ENCODE data around the gene ZNF441. TPM values are rescaled to one million over a fixed set of nuclear protein-coding genes. Genes with fewer than 3 reads are reported as not detected.
A peak's percentile ranks its signal among the peaks of the same experiment; 100 is the strongest.

The ZNF441 gene
- 4.9 TPM for polyA plus RNA-seq (2013, experiment 1 of 2)
- 4.9 TPM for polyA plus RNA-seq (2013, experiment 2 of 2)

GRCh38 chr19:11766597-11767591 is at the start of gene ZNF441:
TSS of gene ZNF441 (plus strand) at chr19:11767000. CDS start at chr19:11767194, 194 bp downstream.
- 3 to 4% methylated on average over 41 to 57 of the region's 61 CpGs for WGBS, 2 experiments (ENCODE audit: insufficient coverage in 2 of 2)
- Histone ChIP-seq H3K4me1 (ENCODE audit: control insufficient read depth, insufficient read depth, low read length, poor library complexity, severe bottlenecking) (peaks cover 4% of the 10 kb centered on the region), H3K9me3 (ENCODE audit: control insufficient read depth, low read length) (peaks cover 20% of the 10 kb centered on the region), H3K36me3 (ENCODE audit: control insufficient read depth, insufficient read depth, low read length) (no peaks in the 10 kb centered on the region), H3K27ac (ENCODE audit: low read depth, low read length, severe bottlenecking) (peak within 1 kb of the TSS; percentile 96), H3K4me3 (ENCODE audit: extremely low read depth, insufficient read depth, low read length, poor library complexity, severe bottlenecking) (peak within 1 kb of the TSS; percentile 68)

DNA sequence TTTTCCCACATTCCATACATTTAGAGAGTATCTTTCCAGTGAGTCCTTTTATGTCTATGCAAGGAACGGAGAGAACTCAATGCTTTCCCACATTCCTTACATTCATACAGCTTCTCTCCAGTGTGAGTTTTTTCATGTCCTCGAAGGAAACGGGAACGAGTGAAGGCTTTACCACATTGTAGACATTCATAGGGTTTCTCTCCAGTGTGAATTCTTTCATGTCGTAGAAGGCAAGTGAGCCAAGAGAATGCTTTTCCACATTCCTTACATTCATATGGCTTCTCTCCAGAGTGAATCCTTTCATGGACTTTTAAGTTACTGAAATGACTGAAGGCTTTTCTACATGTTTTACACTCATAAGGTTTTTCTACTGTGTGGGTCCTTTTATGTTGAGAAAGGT is 45.1 kb upstream of the ZNF441 start:
- Histone ChIP-seq H3K4me3 (ENCODE audit: extremely low read depth, insufficient read depth, low read length, poor library complexity, severe bottlenecking) (no peak overlapping the region), H3K36me3 (ENCODE audit: control insufficient read depth, insufficient read depth, low read length) (peaks cover 80% of the 10 kb centered on the region), H3K27ac (ENCODE audit: low read depth, low read length, severe bottlenecking) (no peak overlapping the region), H3K9me3 (ENCODE audit: control insufficient read depth, low read length) (peaks cover 63% of the 10 kb centered on the region), H3K4me1 (ENCODE audit: control insufficient read depth, insufficient read depth, low read length, poor library complexity, severe bottlenecking) (no peaks in the 10 kb centered on the region)
- 82 to 87% methylated on average over 5 of the region's 5 CpGs for WGBS, 2 experiments (ENCODE audit: insufficient coverage in 2 of 2)

DNA sequence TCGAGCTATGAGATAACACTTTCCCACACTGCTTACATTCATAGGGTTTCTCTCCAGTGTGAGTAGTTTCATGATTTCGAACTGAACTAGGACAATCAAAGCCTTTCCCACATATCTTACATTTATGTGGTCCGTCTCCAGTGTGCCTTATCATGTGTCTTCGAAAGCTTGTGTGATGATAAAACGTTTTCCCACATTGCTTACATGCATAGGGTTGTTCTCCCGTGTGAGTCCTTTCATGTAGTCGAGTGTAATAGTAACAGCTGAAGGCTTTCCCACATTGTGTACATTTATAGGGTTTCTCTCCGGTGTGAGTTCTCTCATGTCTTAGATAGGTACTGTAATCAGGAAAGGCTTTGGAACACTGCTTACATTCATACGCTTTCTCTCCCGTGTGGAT is 44.4 kb upstream of the ZNF441 start:
- Histone ChIP-seq H3K36me3 (ENCODE audit: control insufficient read depth, insufficient read depth, low read length) (peaks cover 87% of the 10 kb centered on the region), H3K27ac (ENCODE audit: low read depth, low read length, severe bottlenecking) (no peak overlapping the region), H3K4me1 (ENCODE audit: control insufficient read depth, insufficient read depth, low read length, poor library complexity, severe bottlenecking) (no peaks in the 10 kb centered on the region), H3K9me3 (ENCODE audit: control insufficient read depth, low read length) (peaks cover 63% of the 10 kb centered on the region), H3K4me3 (ENCODE audit: extremely low read depth, insufficient read depth, low read length, poor library complexity, severe bottlenecking) (no peak overlapping the region)
- WGBS, 2 experiments (ENCODE audit: insufficient coverage in 2 of 2) = 94% methylated on average over 8 of the region's 10 CpGs

DNA sequence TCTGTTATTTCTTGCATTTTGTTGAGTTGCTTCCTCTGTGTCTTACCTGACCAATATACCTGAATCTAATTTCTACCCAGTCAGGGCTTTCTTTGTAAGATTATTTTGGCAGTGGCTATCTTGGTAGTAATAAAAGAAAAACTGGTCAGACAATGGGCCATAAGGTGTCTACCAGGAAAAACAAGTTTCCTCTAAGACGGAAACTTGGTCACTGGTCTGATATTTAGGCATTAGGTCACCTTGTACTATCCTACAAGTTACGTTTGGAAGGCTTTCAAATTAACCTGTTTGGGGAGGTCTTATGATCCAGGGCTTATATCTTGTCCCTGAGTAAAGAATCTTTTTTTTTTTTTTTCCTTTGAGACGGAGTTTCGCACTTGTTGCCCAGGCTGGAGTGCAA is 37.2 kb upstream of the ZNF441 start:
- H3K4me1 ChIP-seq (ENCODE audit: control insufficient read depth, insufficient read depth, low read length, poor library complexity, severe bottlenecking) = peaks cover 4% of the 10 kb centered on the region
- H3K36me3 ChIP-seq (ENCODE audit: control insufficient read depth, insufficient read depth, low read length) = peaks cover 63% of the 10 kb centered on the region
- no peak overlapping the region for H3K4me3 ChIP-seq (ENCODE audit: extremely low read depth, insufficient read depth, low read length, poor library complexity, severe bottlenecking)
- no peak overlapping the region for H3K27ac ChIP-seq (ENCODE audit: low read depth, low read length, severe bottlenecking)
- peaks cover 10% of the 10 kb centered on the region for H3K9me3 ChIP-seq (ENCODE audit: control insufficient read depth, low read length)
- 91 to 100% methylated on average over 2 of the region's 4 CpGs for WGBS, 2 experiments (ENCODE audit: insufficient coverage in 2 of 2)

GRCh38 chr19:11735375-11735774 is 31.4 kb upstream of the ZNF441 start:
- H3K4me1 ChIP-seq (ENCODE audit: control insufficient read depth, insufficient read depth, low read length, poor library complexity, severe bottlenecking) = peaks cover 13% of the 10 kb centered on the region
- H3K36me3 ChIP-seq (ENCODE audit: control insufficient read depth, insufficient read depth, low read length) = peaks cover 22% of the 10 kb centered on the region
- 100% methylated on average over 1 of the region's 1 CpG; no CpG with 5 or more reads in 1 of the 2 experiments for WGBS, 2 experiments (ENCODE audit: insufficient coverage in 2 of 2)
- H3K27ac ChIP-seq (ENCODE audit: low read depth, low read length, severe bottlenecking) = no peak overlapping the region
- no peak overlapping the region for H3K4me3 ChIP-seq (ENCODE audit: extremely low read depth, insufficient read depth, low read length, poor library complexity, severe bottlenecking)
- no peaks in the 10 kb centered on the region for H3K9me3 ChIP-seq (ENCODE audit: control insufficient read depth, low read length)

GRCh38 chr19:11736696-11737095 is 30.1 kb upstream of the ZNF441 start:
- Histone ChIP-seq H3K4me3 (ENCODE audit: extremely low read depth, insufficient read depth, low read length, poor library complexity, severe bottlenecking) (no peak overlapping the region), H3K27ac (ENCODE audit: low read depth, low read length, severe bottlenecking) (no peak overlapping the region), H3K9me3 (ENCODE audit: control insufficient read depth, low read length) (no peaks in the 10 kb centered on the region), H3K4me1 (ENCODE audit: control insufficient read depth, insufficient read depth, low read length, poor library complexity, severe bottlenecking) (peaks cover 13% of the 10 kb centered on the region), H3K36me3 (ENCODE audit: control insufficient read depth, insufficient read depth, low read length) (peaks cover 17% of the 10 kb centered on the region)
- 60% methylated on average over 1 of the region's 2 CpGs; no CpG with 5 or more reads in 1 of the 2 experiments for WGBS, 2 experiments (ENCODE audit: insufficient coverage in 2 of 2)

DNA sequence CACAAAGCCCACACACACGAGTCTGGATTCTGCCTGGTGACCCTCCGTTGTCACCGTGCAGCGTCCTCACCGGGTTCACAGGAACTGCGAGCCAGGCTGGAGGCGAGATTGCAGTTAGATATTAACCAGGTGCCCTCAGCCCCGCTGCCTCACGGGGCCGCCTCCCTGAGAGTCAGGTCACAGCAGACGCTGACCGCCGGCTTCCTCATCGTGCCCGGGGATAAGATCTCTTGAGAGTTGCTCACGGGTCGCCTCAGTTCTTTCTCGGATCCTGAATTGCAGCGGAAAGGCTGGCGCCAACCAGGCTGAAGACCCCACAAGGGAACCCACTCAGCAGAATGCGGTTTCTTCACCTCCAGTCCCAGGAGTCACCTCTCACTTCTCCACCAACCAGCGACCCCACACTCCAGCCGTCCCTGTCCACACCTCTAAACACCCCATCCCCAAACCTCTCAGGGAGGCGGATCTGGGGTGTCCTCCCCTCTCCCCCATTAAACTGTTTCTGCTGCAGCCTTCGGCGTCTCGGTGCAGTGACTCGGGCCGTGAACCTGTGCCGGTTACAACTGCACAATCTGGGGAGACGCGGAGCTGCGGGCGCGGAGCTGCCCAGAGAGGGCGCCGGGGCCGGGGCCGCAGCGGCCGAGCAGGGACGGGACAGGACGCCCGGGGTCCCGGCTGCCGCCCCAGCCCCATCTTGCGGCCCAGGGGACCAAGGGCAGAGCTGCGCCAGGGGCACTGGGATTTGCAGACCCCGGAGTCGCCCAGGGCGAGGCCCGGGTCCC is 28.6 kb upstream of the ZNF441 start:
- Histone ChIP-seq H3K9me3 (ENCODE audit: control insufficient read depth, low read length) (no peaks in the 10 kb centered on the region), H3K27ac (ENCODE audit: low read depth, low read length, severe bottlenecking) (peak overlapping the region; percentile 91), H3K4me1 (ENCODE audit: control insufficient read depth, insufficient read depth, low read length, poor library complexity, severe bottlenecking) (peaks cover 9% of the 10 kb centered on the region), H3K36me3 (ENCODE audit: control insufficient read depth, insufficient read depth, low read length) (peaks cover 11% of the 10 kb centered on the region), H3K4me3 (ENCODE audit: extremely low read depth, insufficient read depth, low read length, poor library complexity, severe bottlenecking) (peak overlapping the region; percentile 77)
- WGBS, 2 experiments (ENCODE audit: insufficient coverage in 2 of 2) = 0 to 1% methylated on average over 39 to 52 of the region's 52 CpGs

DNA sequence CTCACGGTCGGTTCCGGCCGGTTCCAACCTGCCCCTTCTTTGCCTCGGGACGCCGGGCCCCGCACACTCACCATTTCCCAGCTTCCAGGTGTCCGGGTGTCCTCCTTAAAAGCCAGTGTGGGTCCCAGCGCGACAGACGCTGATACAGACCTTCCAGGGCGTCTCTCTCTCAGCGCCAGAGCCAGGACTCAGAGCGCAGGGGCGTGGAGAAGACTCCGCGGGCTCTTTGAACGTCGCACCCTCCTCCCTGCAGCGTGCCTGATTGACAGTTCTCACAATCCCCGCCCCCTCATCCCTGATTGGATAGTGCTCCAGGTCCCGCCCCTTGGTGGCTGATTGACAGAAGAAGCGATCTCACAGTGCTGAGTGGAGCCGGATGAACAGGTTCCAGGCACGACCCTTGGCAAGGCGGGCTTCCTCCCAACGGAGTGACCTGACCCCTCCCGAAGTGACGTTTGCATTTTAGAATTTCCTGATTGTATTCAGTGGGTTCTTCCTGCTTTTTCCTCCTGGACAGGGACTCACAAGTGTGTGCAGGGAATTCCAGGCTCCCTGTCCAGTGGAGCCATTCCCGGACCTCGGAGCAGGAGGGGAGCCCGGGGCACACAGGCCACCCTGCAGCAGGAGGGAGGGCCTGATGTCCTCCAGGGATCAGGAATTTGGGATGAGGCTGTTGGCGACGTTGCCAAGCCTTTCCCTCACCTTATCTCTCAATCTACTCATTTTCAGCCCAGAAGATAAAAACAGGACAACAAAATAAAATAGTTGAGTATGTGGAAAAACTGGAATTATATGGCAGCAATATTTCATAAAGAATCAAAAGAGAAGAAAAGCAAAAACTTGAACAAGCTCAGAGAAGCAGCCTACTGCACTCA is 27.8 kb upstream of the ZNF441 start, which contains the start of gene ZNF823:
TSS of gene ZNF823 (minus strand) at position 201 of the 875 bp plus-strand sequence. CDS start at position 74, 127 bp downstream.
- Histone ChIP-seq H3K4me1 (ENCODE audit: control insufficient read depth, insufficient read depth, low read length, poor library complexity, severe bottlenecking) (peaks cover 9% of the 10 kb centered on the region), H3K9me3 (ENCODE audit: control insufficient read depth, low read length) (no peaks in the 10 kb centered on the region), H3K4me3 (ENCODE audit: extremely low read depth, insufficient read depth, low read length, poor library complexity, severe bottlenecking) (peak within 1 kb of the TSS; percentile 77), H3K27ac (ENCODE audit: low read depth, low read length, severe bottlenecking) (peak within 1 kb of the TSS; percentile 91), H3K36me3 (ENCODE audit: control insufficient read depth, insufficient read depth, low read length) (peaks cover 8% of the 10 kb centered on the region)
- WGBS, 2 experiments (ENCODE audit: insufficient coverage in 2 of 2) = 1 to 2% methylated on average over 31 to 32 of the region's 35 CpGs

DNA sequence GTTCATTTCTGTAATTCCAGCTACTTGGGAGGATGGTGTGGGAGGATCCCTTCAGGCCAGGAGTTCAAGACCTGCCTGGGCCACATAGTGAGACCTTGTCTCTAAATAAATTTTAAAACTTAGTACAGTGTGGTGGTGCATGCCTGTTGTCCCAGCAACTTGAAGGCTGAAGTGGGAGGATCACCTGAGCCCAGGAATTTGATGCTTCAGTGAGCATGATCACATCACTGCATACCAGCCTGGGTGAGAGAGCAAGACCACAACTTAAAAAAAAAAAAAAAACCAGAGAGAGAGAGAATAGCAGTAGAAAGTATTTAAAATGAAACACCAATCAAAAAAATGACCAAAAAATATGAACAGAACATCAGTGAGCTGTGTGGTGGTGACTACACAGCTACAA is 20.9 kb upstream of the ZNF441 start:
- Histone ChIP-seq H3K4me3 (ENCODE audit: extremely low read depth, insufficient read depth, low read length, poor library complexity, severe bottlenecking) (no peak overlapping the region), H3K36me3 (ENCODE audit: control insufficient read depth, insufficient read depth, low read length) (no peaks in the 10 kb centered on the region), H3K27ac (ENCODE audit: low read depth, low read length, severe bottlenecking) (no peak overlapping the region), H3K4me1 (ENCODE audit: control insufficient read depth, insufficient read depth, low read length, poor library complexity, severe bottlenecking) (no peaks in the 10 kb centered on the region), H3K9me3 (ENCODE audit: control insufficient read depth, low read length) (peaks cover 7% of the 10 kb centered on the region)

- Histone ChIP-seq H3K4me3 (ENCODE audit: extremely low read depth, insufficient read depth, low read length, poor library complexity, severe bottlenecking) (no peak overlapping the region), H3K4me1 (ENCODE audit: control insufficient read depth, insufficient read depth, low read length, poor library complexity, severe bottlenecking) (no peaks in the 10 kb centered on the region), H3K9me3 (ENCODE audit: control insufficient read depth, low read length) (peaks cover 7% of the 10 kb centered on the region), H3K27ac (ENCODE audit: low read depth, low read length, severe bottlenecking) (no peak overlapping the region), H3K36me3 (ENCODE audit: control insufficient read depth, insufficient read depth, low read length) (no peaks in the 10 kb centered on the region)
- WGBS, 2 experiments (ENCODE audit: insufficient coverage in 2 of 2) = no CpG with 5 or more reads among the region's 1 CpG
Observed at GRCh38 chr19:11747277-11747676, 19.5 kb upstream of the ZNF441 start.
